ENCODE results near the gene IPO9.

DNA sequence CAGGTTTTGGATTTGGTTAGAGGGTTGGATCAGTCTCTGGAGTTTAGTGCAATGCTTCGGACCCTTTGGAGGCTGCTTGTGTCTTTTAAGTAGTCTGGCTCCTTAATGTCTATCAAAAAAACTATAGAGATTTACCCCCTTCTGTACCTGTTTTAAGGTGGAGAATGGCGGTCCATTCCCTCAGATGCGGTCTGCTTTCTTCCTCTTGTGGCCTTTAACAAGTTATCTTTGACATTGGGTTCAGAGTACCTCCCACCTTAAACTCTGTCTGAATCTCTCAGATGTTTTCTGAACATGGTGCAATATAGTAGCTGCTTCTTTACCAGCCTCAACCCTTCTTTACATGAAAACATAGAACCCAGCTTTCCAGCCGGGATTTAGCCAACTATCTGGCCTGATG lies 2.4 kb downstream of the IPO9 start:
- TF ChIP-seq, protein P1, sequence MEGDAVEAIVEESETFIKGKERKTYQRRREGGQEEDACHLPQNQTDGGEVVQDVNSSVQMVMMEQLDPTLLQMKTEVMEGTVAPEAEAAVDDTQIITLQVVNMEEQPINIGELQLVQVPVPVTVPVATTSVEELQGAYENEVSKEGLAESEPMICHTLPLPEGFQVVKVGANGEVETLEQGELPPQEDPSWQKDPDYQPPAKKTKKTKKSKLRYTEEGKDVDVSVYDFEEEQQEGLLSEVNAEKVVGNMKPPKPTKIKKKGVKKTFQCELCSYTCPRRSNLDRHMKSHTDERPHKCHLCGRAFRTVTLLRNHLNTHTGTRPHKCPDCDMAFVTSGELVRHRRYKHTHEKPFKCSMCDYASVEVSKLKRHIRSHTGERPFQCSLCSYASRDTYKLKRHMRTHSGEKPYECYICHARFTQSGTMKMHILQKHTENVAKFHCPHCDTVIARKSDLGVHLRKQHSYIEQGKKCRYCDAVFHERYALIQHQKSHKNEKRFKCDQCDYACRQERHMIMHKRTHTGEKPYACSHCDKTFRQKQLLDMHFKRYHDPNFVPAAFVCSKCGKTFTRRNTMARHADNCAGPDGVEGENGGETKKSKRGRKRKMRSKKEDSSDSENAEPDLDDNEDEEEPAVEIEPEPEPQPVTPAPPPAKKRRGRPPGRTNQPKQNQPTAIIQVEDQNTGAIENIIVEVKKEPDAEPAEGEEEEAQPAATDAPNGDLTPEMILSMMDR (conservative IDR thresholded peaks at IDR 0.05), result no peak
- TF ChIP-seq EZH2 (IDR thresholded peaks at IDR 0.05; ENCODE audit: low read depth), result no peak
